GM12878 (cell line): ENCODE measurements around the gene HSPB7. TPM values are rescaled to one million over a fixed set of nuclear protein-coding genes. Genes with fewer than 3 reads are reported as not detected.

ENCODE experiments used
- ATAC-seq: fragments of 200-7000 bp; cut with Tn5 transposase; 3 replicates; pipeline ENCODE4 v1.9.1; 2020; ENCODE audit warnings: mild to moderate bottlenecking, moderate library complexity
- BruUV-seq: library from RNA; stranded (reverse); fragments of 400-500 nt; replicated peaks from 2 replicates; lab custom pipeline; 2021; lab: Mats Ljungman, UMichigan
- CTCF ChIA-PET: fragments of 300-600 bp; sonication (Branson Sonifier 250); formaldehyde crosslinking; extraction: SDS; loops from one replicate; lab custom pipeline; 2021; ENCODE audit warnings: inconsistent platforms; lab: Yijun Ruan, JAX
- POLR2A ChIA-PET: fragments of 350-600 bp; formaldehyde crosslinking; extraction: SDS; loops from one replicate; lab custom pipeline; 2021; ENCODE audit warnings: inconsistent platforms; lab: Charles Lee
- RAD21 ChIA-PET: fragments of 300-600 bp; sonication (Branson Sonifier 250); formaldehyde crosslinking; loops from one replicate; lab custom pipeline; 2023; ENCODE audit warnings: antibody characterized with exemption; ENCODE audit not compliant: unreplicated experiment; lab: Charles Lee
- SMC1A ChIA-PET: fragments of 300-600 bp; sonication (Branson Sonifier 250); formaldehyde crosslinking; loops from one replicate; lab custom pipeline; 2023; ENCODE audit not compliant: unreplicated experiment, uncharacterized antibody; lab: Charles Lee
- DNase-seq: peaks from one replicate; pipeline ENCODE4 v3.0.0-alpha.2; 2011; ENCODE audit warnings: low read depth, low spot score
- FAIRE-seq: peaks from 3 replicates; lab custom pipeline; 2011; peaks lifted over from hg19 to GRCh38; lab: Jason Lieb, UNC
- H2AFZ ChIP-seq: 2 replicates; pipeline ENCODE4 v1.6.0; 2011; ENCODE audit warnings: low read depth, low read length, control low read depth; ENCODE audit not compliant: control insufficient read depth
- H3K27ac ChIP-seq: 2 replicates; pipeline ENCODE4 v1.5.1; 2011; ENCODE audit warnings: control low read depth; ENCODE audit not compliant: control insufficient read depth, insufficient read depth
- H3K27me3 ChIP-seq, 2 experiments: replicated peaks in 1 of 2; 2 replicates each; pipeline versions ENCODE4 v1.6.0 to v1.6.1; 2011; ENCODE audit warnings: low read length in 1 of 2; ENCODE audit not compliant: control insufficient read depth in 2 of 2, insufficient read depth in 2 of 2
- H3K36me3 ChIP-seq, 2 experiments: 2 replicates each; pipeline ENCODE4 v1.5.1; 2011; ENCODE audit warnings: low read length in 1 of 2; ENCODE audit not compliant: control insufficient read depth in 2 of 2, insufficient read depth in 2 of 2
- H3K4me1 ChIP-seq: 2 replicates; pipeline ENCODE4 v1.6.1; 2011; ENCODE audit warnings: mild to moderate bottlenecking, low read length, moderate library complexity, mixed read lengths; ENCODE audit not compliant: control insufficient read depth, insufficient read depth
- H3K4me2 ChIP-seq: 2 replicates; pipeline ENCODE4 v1.6.0; 2011; ENCODE audit warnings: control low read depth; ENCODE audit not compliant: control insufficient read depth, insufficient read depth
- H3K4me3 ChIP-seq: fragments of 200-600 bp; sonication (generic); 2 replicates; pipeline ENCODE4 v1.5.1; 2016
- H3K79me2 ChIP-seq: 2 replicates; pipeline ENCODE4 v1.6.0; 2011; ENCODE audit warnings: low read length; ENCODE audit not compliant: control insufficient read depth, insufficient read depth
- H3K9ac ChIP-seq: 2 replicates; pipeline ENCODE4 v1.8.0; 2011; ENCODE audit warnings: low read length, control low read depth, mixed read lengths; ENCODE audit not compliant: control insufficient read depth, insufficient read depth
- H3K9me3 ChIP-seq: replicated peaks from 3 replicates; pipeline ENCODE4 v1.5.1; 2011; ENCODE audit warnings: mild to moderate bottlenecking, low read length; ENCODE audit not compliant: control insufficient read depth, insufficient read depth
- H4K20me1 ChIP-seq: 2 replicates; pipeline ENCODE4 v1.6.0; 2011; ENCODE audit not compliant: control insufficient read depth, insufficient read depth
- CEBPZ ChIP-seq: fragments of 150-350 bp; IDR thresholded peaks from 2 replicates; pipeline ENCODE4 v1.6.1; 2016; ENCODE audit warnings: low read depth, low read length
- CTCF ChIP-seq, 3 experiments: IDR thresholded peaks in 2 of 3; conservative IDR thresholded peaks in 1 of 3; 2 replicates each; pipeline ENCODE4 v1.5.1; 2011; ENCODE audit warnings: low read depth in 3 of 3, low read length in 3 of 3, mild to moderate bottlenecking in 3 of 3, control low read depth in 2 of 3, moderate library complexity in 2 of 3, inconsistent platforms in 1 of 3, mixed read lengths in 1 of 3; ENCODE audit not compliant: control insufficient read depth in 2 of 3, insufficient read depth in 1 of 3; ENCODE audit errors: extremely low read depth in 1 of 3
- JUNB ChIP-seq: IDR thresholded peaks from 2 replicates; pipeline ENCODE4 v1.6.1; 2016; ENCODE audit warnings: antibody characterized with exemption, mild to moderate bottlenecking
- MEF2A ChIP-seq: IDR thresholded peaks from 2 replicates; pipeline ENCODE4 v1.6.1; 2011; ENCODE audit warnings: low read depth, mild to moderate bottlenecking, low read length, moderate library complexity; ENCODE audit not compliant: insufficient read depth
- SMC3 ChIP-seq: IDR thresholded peaks from 2 replicates; pipeline ENCODE4 v1.6.1; 2011; ENCODE audit warnings: low read length, improper control_type of control experiment, borderline replicate concordance
- WGBS: methylation state at CpG from one replicate; pipeline ENCODE4 v1.1.6; 2016; ENCODE audit warnings: low lambda C conversion rate; ENCODE audit not compliant: insufficient replicate concordance, insufficient coverage; ENCODE audit errors: missing lambda C conversion rate; 5-methylcytosine and 5-hydroxymethylcytosine counted together
- in situ Hi-C: fragments of 300-500 bp; cut with MboI; formaldehyde crosslinking; loops from 9 replicates; pipeline ENCODE4 v1.14.3; 2018; ENCODE audit warnings: mixed read lengths
- intact Hi-C: fragments of 100-400 bp; cut with micrococcal nuclease; formaldehyde crosslinking; loops from one replicate; pipeline ENCODE4 v1.14.2; 2022; ENCODE audit not compliant: unreplicated experiment
- polyA plus RNA-seq, 11 experiments: library from polyadenylated mRNA; depleted of rRNA in 4 of 11; unstranded in 6 of 11; stranded (reverse) in 5 of 11; fragments of >200 nt; fragmentation: Nextera tagmentation in 4 of 11; fragmentation: Illumina TruSeq in 1 of 11; extraction: Ambion mirVana in 4 of 11; extraction: Trizol in 1 of 11; gene quantifications; 1 replicate in 1 of 11; 2 replicates in 10 of 11; pipeline versions ENCODE4 v1.2.1 to v1.2.3, GENCODE V29; 2011 to 2016; ENCODE audit warnings: inconsistent platforms in 2 of 11, missing spikeins in 2 of 11, low read depth in 1 of 11
- total RNA-seq, 4 experiments: library from RNA; depleted of rRNA in 3 of 4; stranded (reverse); fragments of >200 nt in 3 of 4; fragmentation: Illumina TruSeq in 1 of 4; extraction: Trizol in 1 of 4; gene quantifications; 2 replicates each; pipeline versions ENCODE4 v1.2.1 to v1.2.3, GENCODE V29; 2013 to 2021

The HSPB7 gene
- total and polyA plus RNA-seq, 10 of the 15 experiments (the other 5 are each of a cell fraction or from before 2014, with no cell fraction given): 0.34 TPM; not detected in 9

GRCh38 chr1:16042096-16042495 lies 24.3 kb upstream of the HSPB7 start:
- intact Hi-C loops: no loop called here
- H3K4me1 ChIP-seq: no peaks in the 10 kb centered on the region
- DNase-seq: no peak
- H3K4me3 ChIP-seq: no peak overlapping the region
- no peaks in the 10 kb centered on the region for H4K20me1 ChIP-seq
- CTCF ChIA-PET: interaction anchor here (1.3 kb wide), 1 partner anchor 32 kb away, joined by 5 read pairs; no protein-coding TSS in a partner anchor
- H2AFZ ChIP-seq: no peak overlapping the region
- H3K79me2 ChIP-seq: no peaks in the 10 kb centered on the region
- H3K4me2 ChIP-seq: no peak overlapping the region
- no peaks in the 10 kb centered on the region; a peak in 1 of 4 replicates for H3K27me3 ChIP-seq
- FAIRE-seq: no peak
- no peak overlapping the region for H3K9ac ChIP-seq
- TF ChIP-seq SMC3: no peak; the same call in 1 of the 2 replicates
- peak in 2 of 3 experiments; percentile 24 to 26; a peak in 1 of 6 replicates for TF ChIP-seq CTCF (IDR thresholded peaks at IDR 0.05 in 2 of 3, conservative IDR thresholded peaks at IDR 0.05 in 1 of 3; ENCODE audit: control insufficient read depth in 2 of 3, extremely low read depth in 1 of 3, insufficient read depth in 1 of 3, low read depth in 3 of 3, low read length in 3 of 3)
- TF ChIP-seq, all 136 proteins: peak for 1
- POLR2A ChIA-PET: no interaction called here
- WGBS: 57% methylated on average over 7 of the region's 9 CpGs
- ATAC-seq: peak; percentile 45
- in situ Hi-C loops: no loop called here
- RAD21 ChIA-PET: no interaction called here
- H3K9me3 ChIP-seq: no peaks in the 10 kb centered on the region
- no peaks in the 10 kb centered on the region for H3K36me3 ChIP-seq
- SMC1A ChIA-PET: no interaction called here
- H3K27ac ChIP-seq: no peak overlapping the region
- no TSS peak for BruUV-seq

GRCh38 chr1:16041200-16041599 lies 23.4 kb upstream of the HSPB7 start:
- CTCF ChIA-PET: interaction anchor here (0.8 to 1.3 kb wide), 3 partner anchors 31 to 246 kb away, joined by 3 to 7 read pairs (median 5); no protein-coding TSS in a partner anchor
- POLR2A ChIA-PET: no interaction called here
- Histone ChIP-seq H2AFZ (no peak overlapping the region), H3K4me3 (no peak overlapping the region), H3K79me2 (no peaks in the 10 kb centered on the region), H3K4me2 (no peak overlapping the region), H3K36me3 (no peaks in the 10 kb centered on the region), H3K9me3 (no peaks in the 10 kb centered on the region), H4K20me1 (no peaks in the 10 kb centered on the region), H3K9ac (no peak overlapping the region), H3K4me1 (no peaks in the 10 kb centered on the region), H3K27me3 (no peaks in the 10 kb centered on the region), H3K27ac (no peak overlapping the region)
- no peak for TF ChIP-seq CEBPZ
- no peak for TF ChIP-seq JUNB
- no peak for TF ChIP-seq MEF2A
- 23% methylated on average over 7 of the region's 8 CpGs for WGBS
- FAIRE-seq: no peak
- RAD21 ChIA-PET: no interaction called here
- intact Hi-C loops (no loop called here), in situ Hi-C loops (no loop called here)
- BruUV-seq: no TSS peak
- ATAC-seq: no peak
- SMC1A ChIA-PET: no interaction called here
- no peak for DNase-seq
